Suprapubic skin (tissue), 4 donors: Measurements from ENCODE around the gene PML. TPM values are rescaled to one million over a fixed set of nuclear protein-coding genes. Genes with fewer than 3 reads are reported as not detected.

Experiments used
- DNase-seq, 2 donors: peaks; one replicate each; pipeline ENCODE4 v3.0.0-alpha.2; 2019; ENCODE audit warnings: low spot score in 2 of 2
- H3K27ac ChIP-seq: fragments of 200-600 bp; sonication (generic); one replicate; pipeline ENCODE4 v1.5.1; 2019
- H3K27me3 ChIP-seq: fragments of 200-600 bp; sonication (generic); one replicate; pipeline ENCODE4 v1.5.1; 2019
- H3K36me3 ChIP-seq: fragments of 200-600 bp; sonication (generic); one replicate; pipeline ENCODE4 v1.5.1; 2019
- H3K4me1 ChIP-seq: fragments of 200-600 bp; sonication (generic); one replicate; pipeline ENCODE4 v1.5.1; 2019
- H3K4me3 ChIP-seq: fragments of 200-600 bp; sonication (generic); one replicate; pipeline ENCODE4 v1.5.1; 2019; ENCODE audit warnings: mild to moderate bottlenecking
- H3K9me3 ChIP-seq: fragments of 200-600 bp; sonication (generic); one replicate; pipeline ENCODE4 v1.5.1; 2019
- CTCF ChIP-seq, 2 donors: fragments of 200-600 bp in 1 of 2; fragments of 450-650 bp in 1 of 2; sonication (generic) in 1 of 2; IDR thresholded peaks; one replicate each; pipeline ENCODE4 v1.5.1; 2016 to 2019; ENCODE audit warnings: antibody characterized with exemption in 2 of 2, mild to moderate bottlenecking in 1 of 2, moderate library complexity in 1 of 2
- EP300 ChIP-seq: sonication (generic); formaldehyde crosslinking; IDR thresholded peaks from one replicate; pipeline ENCODE4 v1.6.1; 2017; ENCODE audit warnings: antibody characterized with exemption
- POLR2A ChIP-seq, 2 donors: fragments of 450-650 bp; IDR thresholded peaks; one replicate each; pipeline ENCODE4 v1.6.1; 2017; ENCODE audit warnings: antibody characterized with exemption in 2 of 2, mild to moderate bottlenecking in 2 of 2, moderate library complexity in 2 of 2
- POLR2AphosphoS5 ChIP-seq, 3 donors: sonication (generic); formaldehyde crosslinking; IDR thresholded peaks; one replicate each; pipeline ENCODE4 v1.6.1; 2017; ENCODE audit warnings: antibody characterized with exemption in 3 of 3
- WGBS: methylation state at CpG from one replicate; pipeline ENCODE4 v1.1.5; 2018; 5-methylcytosine and 5-hydroxymethylcytosine counted together
- total RNA-seq, 4 donors: library from RNA; depleted of rRNA; stranded (reverse); fragments of >200 nt; gene quantifications; one replicate each; pipeline ENCODE4 v1.1.0, GENCODE V29; 2016

PML gene
- total RNA-seq, 4 donors from 2014 or later, result 59.2 to 111 (median 82.5) TPM

GRCh38 chr15:74039656-74040010 is 45.1 kb downstream of the PML start:
- WGBS, result 60% methylated on average over 5 of the region's 5 CpGs
- no peak for DNase-seq
- Histone ChIP-seq H3K36me3 (peaks cover 56% of the 10 kb centered on the region), H3K9me3 (no peaks in the 10 kb centered on the region), H3K4me3 (no peak overlapping the region), H3K27me3 (no peaks in the 10 kb centered on the region), H3K27ac (no peak overlapping the region), H3K4me1 (peaks cover 36% of the 10 kb centered on the region)
- TF ChIP-seq CTCF (IDR thresholded peaks at IDR 0.05), result no peak

DNA sequence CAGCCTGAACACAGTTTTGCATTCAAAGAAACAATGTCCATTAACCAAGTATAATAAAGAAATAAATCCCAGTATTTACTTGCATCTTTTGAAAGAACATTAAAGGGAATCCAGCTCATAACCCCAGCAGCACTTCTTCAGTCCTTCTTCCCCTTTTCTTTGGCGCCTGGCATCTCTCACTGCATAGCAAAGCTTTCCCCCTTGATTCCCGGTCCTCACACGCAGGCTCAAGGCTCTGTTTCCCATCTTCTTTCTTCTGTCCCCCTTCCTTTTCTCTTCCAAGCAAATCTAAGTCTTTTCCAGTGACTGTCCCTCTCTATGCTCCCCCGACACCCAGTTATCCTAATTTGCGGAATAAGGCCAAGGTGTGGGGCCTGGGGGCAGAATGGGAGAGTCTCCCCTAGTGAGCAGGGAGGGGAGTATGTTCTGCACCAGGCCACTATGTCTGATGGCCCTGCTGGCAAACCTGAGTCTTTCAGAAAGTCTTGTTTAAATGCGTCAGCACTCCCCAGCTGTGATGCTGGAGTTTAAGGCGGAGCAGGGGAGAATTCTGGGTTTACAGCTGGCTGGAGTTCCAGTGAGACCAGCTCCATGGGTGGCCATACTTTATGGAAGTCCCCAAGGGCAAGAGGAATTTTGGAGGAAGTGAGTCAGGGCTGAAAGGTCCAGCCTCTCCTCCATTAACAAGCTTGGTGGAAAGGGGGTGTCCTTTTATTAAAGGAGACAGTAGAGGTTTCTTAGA is 45.8 kb downstream of the PML start:
- Histone ChIP-seq H3K27me3 (no peaks in the 10 kb centered on the region), H3K4me3 (no peak overlapping the region), H3K27ac (peak overlapping the region; percentile 79), H3K4me1 (peaks cover 36% of the 10 kb centered on the region), H3K36me3 (peaks cover 55% of the 10 kb centered on the region), H3K9me3 (no peaks in the 10 kb centered on the region)
- peak in 1 of 2 donors; percentile 69 for DNase-seq
- 75% methylated on average over 7 of the region's 7 CpGs for WGBS
- TF ChIP-seq POLR2AphosphoS5 (IDR thresholded peaks at IDR 0.05) (no peak), EP300 (no peak), CTCF (IDR thresholded peaks at IDR 0.05) (no peak), POLR2A (IDR thresholded peaks at IDR 0.05) (no peak)

DNA sequence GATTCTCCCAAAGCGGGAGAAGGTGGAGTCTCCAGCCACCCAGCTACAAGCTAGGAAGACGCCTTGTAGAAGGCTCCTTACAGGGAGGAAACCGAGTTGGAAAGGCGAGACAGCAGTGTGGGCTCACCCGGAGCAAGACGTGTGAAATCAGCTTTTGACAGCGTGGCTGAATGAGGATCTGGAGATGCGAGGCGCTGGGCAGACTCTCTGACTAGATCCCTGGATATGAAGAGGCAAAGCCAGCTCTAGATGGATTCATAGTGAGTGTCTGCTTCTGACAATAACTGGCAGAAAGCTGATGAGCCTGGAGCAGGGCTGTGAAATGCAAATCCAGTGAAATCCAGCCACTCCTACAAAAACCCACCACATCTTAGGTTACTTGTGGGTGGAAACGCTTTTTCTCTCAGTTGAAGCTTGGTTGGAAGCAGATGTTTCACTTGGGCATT is 46.8 kb downstream of the PML start:
- WGBS, result 66% methylated on average over 10 of the region's 10 CpGs
- Histone ChIP-seq H3K4me3 (no peak overlapping the region), H3K9me3 (no peaks in the 10 kb centered on the region), H3K27ac (peak overlapping the region; percentile 79), H3K27me3 (no peaks in the 10 kb centered on the region), H3K4me1 (peaks cover 36% of the 10 kb centered on the region), H3K36me3 (peaks cover 44% of the 10 kb centered on the region)
- TF ChIP-seq EP300 (no peak), POLR2A (IDR thresholded peaks at IDR 0.05) (no peak), CTCF (IDR thresholded peaks at IDR 0.05) (no peak), POLR2AphosphoS5 (IDR thresholded peaks at IDR 0.05) (no peak)
- peak in 1 of 2 donors; percentile 48 for DNase-seq

- H3K27ac ChIP-seq, result peak overlapping the region; percentile 9
Observed at GRCh38 chr15:74041777-74042435, 47.4 kb downstream of the PML start.

More at GRCh38 chr15:74041777-74042435, 47.4 kb downstream of the PML start:
- no peaks in the 10 kb centered on the region for H3K27me3 ChIP-seq
- WGBS, result 90% methylated on average over 7 of the region's 8 CpGs
- DNase-seq, result peak in 1 of 2 donors; percentile 56
- TF ChIP-seq POLR2A (IDR thresholded peaks at IDR 0.05), result no peak
- no peak for TF ChIP-seq CTCF (IDR thresholded peaks at IDR 0.05)
- TF ChIP-seq POLR2AphosphoS5 (IDR thresholded peaks at IDR 0.05), result no peak
- no peak for TF ChIP-seq EP300
- H3K9me3 ChIP-seq, result no peaks in the 10 kb centered on the region
- no peak overlapping the region for H3K4me3 ChIP-seq
- peaks cover 39% of the 10 kb centered on the region for H3K4me1 ChIP-seq
- H3K36me3 ChIP-seq, result peaks cover 39% of the 10 kb centered on the region
